HG02610 (cell line): ENCODE measurements around the gene ATP2B2.

ENCODE experiments used
- ATAC-seq: cut with Tn5 transposase; IDR thresholded peaks from one replicate; pipeline ENCODE4 v1.9.1; 2021; ENCODE audit warnings: mild to moderate bottlenecking, moderate library complexity; ENCODE audit not compliant: unreplicated experiment

Gene ATP2B2

DNA sequence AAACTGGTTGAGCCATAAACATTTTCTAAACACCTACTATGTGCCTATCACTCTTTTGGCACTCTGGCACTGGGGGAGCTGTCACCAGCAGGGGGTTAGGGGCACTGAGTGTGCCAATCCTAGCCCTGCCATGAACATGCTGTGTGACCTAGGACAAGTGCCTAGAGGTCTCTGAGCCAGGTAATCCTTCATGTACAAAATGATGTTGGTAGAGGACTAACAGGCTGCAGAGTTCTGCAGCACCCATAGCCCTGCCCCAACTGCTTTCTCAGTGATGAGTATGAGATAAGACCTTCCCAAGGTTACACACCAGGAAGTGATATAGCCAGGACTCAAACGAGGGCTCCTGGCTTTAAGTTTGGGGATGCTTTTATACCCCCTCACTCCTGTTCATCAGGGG, 99.6 kb downstream of the ATP2B2 start:
- no peak for ATAC-seq

DNA sequence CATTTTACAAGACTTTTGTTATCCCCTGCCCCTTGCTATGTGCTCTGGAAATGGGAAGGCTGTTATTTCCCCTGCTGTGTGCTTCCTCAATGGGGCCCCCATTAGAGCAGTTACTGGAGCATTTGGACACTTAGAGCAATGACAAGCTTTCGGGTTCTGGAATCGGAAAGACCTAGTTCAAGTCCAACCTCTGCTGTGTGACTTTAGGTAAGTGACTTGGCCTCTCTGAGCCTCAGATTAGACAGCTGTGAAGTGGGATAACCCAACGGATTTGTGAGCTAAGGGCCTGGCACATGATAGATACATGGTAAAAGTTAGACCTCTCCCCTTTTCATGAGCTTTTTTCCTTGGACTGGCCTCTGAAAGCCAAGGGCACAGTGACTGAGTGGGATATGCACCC, 100.5 kb downstream of the ATP2B2 start:
- no peak for ATAC-seq

DNA sequence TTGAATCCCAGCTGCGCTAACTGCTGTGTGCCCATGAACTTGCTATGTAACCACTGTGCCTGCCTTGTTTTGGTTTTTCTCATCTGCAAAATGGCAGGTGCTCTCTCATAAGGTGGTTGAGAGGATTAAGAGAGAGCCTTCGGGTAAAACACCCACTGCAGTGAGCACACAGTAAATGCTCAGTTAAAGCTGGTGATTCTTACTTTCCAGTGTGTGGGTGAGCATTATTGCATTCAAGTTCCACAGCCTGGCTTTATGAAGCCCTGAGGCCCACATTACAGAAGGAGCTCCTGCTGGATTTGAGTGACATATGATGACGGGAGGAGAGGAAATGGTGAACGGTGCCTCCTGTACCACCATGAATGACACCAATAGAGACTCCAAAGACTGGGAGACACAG, 101.0 kb downstream of the ATP2B2 start:
- ATAC-seq: no peak

DNA sequence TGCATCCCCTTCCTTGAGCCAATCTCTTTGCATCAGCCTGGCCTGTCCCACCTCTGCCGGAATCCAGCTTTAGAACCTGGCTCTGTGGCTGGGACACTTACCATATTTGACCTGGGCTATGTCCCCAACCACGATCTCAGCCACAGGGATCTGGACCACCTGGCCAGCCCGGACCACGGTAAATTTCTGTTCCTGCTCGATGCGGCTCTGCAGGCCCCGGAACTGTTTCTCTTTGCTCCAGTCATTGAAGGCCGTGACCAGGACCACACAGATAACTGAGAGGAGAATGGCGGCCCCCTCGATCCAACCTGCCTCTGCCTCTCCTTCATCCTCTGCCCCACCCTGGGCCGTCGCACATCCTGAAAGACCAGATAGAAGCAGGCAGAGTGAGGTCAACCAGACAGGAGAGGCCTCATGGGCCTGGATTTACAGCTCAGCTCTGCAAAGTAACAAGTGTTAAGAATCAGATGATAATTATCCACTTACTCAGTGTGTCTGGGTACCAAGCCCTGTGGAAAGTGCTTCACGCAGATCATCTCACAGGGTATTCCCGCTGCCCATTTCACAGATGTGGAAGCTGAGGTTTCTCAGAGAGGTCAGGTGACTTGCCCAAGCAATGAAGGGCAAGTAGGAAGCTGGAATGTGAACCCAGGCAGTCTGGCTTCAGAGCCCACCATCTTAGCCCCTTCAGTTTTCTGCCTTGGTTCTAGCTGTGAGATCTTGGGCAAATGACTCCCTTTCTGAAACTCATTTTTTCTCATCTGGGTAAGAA, 103.2 kb downstream of the ATP2B2 start:
- no peak for ATAC-seq

DNA sequence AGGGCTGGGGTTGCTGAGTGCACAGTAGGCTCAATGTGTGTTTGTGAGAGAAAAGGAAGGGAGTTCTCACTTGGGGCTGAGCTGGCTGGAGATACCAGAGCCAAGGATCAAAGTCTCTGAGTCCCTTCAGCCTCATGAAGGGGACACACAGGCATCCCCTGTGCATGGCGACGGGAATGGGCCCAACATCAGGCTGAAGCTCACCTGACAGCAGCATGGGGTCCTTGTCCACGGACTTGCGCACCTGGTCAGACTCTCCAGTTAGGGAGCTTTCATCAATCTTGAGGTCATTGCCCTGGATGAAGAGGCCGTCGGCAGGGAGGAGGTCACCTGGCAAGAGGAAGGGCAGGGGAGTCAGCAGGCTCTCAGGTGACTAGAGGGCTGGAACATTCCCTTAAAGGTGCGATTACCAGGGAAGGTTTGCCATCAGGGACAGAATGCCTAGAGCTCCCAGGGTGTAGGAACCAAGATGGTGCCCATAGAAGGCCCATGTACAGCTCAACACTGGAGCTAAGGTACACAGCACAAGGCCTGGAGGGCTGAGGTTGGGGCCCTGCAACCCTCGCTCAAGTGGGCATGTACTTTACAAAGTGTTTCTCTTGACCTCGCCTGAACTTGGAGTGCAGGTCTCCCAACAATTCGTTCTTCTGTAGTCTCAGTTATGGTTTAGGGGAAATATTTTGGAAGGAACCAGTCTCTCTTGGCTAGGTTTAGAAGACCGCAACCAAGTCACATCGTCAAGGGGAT, 104.5 kb downstream of the ATP2B2 start:
- ATAC-seq: no peak

DNA sequence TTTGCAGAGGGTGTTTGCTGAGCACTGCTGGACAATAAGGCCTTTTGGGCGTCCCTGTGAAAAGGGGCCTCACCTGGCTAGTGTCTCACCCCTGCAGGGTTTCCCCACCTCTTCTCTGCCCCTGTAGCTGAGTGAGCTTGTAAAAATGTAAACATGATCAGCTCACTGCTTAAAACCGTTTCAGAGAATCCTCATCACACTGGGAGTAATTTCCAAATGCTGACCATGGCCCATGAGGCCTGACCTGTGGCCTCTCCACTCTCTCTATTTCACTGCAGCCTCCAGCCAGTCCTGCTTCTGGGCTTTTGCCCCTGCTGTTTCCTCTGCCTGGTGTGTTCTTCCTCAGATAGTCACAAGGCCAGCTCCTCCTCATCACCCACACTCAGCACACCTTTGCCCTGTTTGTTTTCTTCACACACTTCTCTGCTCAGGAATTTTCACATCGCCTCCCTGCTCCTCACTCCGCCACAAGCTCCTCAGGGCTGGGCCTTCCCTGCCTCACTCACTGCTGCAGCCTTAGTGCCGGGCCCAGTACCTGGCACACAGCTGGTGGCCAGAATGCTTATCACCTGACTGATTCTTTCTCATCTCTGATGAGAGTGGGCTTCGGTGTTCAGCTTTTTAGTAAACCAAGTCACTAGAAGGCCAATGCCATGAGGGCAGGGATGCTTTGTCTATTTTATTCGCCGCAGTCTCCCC, 105.2 kb downstream of the ATP2B2 start:
- no peak for ATAC-seq

DNA sequence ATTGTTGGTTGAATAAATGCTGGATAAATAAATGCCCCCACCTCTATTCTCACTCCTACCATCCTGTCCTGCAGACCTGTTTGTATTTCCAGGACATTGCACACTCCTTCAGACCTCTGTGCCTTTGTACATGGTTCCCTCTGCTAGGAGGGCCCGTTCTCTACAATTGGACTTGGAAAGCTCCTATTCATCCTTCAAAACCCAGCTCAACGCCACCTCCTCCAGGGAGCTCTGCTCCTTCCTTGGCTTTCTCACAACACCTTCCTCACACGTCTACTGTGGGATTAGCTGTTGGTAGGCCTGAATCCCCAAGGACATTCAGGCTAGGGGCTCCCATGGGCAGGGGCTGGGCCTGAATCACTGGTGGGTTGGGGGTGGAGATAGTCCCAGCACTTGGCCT, 105.8 kb downstream of the ATP2B2 start:
- no peak for ATAC-seq

DNA sequence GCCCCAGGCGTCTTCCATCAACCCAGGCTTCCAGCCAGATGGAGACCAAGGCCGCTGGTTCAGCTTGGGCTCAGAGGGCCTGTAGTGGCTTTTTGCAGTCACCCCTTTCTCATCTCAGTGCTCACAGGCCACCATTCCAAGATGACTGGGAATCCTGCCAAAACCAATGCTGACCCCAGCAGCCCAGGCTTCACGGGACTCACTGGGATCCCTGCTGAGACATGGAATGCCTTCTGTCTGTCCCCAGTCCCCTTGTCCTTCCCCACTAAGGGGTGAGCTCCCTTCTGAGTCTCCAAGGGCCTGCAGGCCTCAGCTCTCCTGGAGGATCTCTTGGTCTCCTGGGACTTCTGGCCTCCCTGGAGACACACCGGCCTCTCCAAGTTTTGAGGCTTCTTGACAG, 107.0 kb downstream of the ATP2B2 start:
- ATAC-seq: no peak

DNA sequence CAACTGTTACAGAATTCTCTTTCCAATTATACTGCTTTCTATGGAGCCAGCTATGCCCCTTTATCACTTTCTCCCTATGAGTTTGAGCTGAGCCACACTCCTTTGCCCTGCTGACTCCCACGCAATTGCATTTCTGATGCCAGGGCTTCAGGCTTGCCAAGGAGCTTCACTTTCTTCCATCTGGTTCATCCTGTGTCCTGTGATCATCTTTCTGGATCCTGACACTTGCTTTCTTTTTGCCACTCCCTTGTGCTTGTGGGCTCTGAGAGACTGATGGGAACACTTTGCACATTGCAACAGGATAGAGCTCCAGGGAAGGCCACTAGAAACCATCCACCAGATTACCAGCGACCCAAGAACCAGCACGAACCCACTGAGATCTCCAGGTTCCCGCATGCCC, 107.5 kb downstream of the ATP2B2 start:
- no peak for ATAC-seq

DNA sequence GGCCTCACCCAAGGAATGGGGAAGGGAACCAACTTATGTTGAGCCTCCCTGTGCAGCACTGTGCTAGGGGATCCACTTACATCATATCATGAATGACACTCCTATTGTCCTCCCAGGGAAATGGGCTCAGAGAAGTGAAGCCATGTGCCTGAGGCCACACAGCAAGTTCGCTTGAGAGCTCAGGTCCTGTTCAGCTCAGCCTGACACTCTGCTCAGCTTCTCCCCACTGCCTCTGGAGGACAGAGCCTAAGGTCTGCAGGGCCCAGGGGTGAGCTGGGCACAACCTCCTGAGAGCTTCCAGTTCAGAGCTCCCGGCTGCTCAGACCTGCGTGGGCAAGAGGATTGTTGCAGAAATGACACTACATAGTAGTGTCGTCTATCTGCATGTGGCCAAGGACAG, 108.5 kb downstream of the ATP2B2 start:
- no peak for ATAC-seq

DNA sequence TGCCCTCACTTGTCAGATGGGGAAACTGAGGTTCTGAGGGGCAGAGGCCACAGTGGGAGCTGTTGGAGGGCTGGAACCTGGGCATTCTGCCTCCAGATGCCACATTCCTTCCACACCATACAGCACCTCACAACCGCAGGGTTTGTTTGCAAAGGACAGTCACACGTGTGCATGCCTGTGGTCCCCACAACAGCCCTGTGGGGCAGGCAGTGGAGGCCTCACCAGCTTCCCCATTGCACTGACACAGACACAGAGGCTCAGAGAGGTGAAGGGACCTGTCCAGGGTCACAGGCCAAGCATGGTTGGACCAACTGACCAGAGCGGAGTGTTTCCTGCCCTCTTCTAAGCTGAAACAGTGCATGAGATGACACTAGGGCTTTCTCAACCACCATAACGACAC, 109.3 kb downstream of the ATP2B2 start:
- ATAC-seq: no peak

DNA sequence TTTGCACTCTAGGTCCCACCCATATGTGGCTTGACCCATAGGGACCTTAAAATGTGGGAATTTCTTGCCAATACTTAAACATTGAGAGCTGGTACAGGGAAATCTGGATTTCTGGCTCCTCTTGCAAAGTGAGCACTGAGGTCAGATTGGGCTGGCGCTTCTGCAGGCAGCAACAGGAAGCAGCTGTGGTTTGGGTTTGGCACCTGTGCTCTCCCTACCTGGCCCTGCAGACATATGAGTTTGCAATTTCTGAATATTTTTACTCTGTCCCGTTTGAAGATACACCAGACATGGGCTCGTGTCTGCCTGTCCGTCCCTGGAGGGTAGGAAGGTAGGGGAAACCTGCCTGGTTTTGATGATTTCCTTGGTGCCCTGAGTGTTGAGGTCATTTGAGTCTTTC, 109.7 kb downstream of the ATP2B2 start:
- ATAC-seq: no peak

DNA sequence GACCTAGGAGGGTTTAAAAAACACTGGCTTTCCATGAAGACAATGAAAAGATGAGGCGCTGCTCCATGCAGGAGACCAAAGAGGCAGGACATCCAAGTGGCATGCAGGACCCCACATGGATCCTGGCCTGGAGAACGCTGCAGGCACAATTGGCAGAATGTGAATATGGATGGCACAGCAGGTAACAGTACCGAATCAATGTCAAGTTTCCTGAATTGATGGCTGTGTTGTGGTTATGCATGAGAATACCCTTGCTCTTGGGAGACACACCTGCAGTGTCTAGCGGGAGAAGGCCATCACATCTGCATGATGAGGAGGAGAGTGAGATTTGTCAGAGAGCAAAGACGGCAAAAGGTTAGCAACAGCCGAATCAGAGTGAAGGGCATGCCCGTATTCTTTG, 110.2 kb downstream of the ATP2B2 start:
- ATAC-seq: no peak

DNA sequence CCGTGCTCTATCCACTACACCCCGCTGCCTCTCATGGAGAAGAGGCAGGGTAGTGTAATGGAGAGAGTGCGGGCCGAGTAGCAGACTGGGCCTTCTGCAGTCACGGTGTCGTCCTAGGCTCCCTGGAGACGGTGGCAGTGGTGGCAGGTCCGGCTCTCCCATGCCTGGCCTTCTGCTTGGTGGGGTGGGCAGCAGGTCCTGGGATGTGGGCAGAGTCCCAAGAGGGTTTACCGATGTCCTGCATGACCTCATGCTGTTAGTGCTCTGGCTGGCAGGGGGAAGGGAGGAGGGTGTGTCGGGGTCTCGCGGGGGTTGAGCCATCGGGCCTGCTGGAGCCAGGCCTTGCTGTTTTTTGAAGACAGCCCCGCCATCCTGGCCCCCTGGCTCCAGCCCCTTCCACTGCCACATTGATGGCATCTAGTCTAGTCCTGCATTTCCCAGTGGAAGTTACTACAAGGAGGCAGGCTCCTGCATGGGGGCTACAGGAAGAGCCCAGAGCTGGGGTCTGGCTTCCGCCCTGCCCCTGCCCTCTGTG, 110.8 kb downstream of the ATP2B2 start:
- ATAC-seq: no peak

DNA sequence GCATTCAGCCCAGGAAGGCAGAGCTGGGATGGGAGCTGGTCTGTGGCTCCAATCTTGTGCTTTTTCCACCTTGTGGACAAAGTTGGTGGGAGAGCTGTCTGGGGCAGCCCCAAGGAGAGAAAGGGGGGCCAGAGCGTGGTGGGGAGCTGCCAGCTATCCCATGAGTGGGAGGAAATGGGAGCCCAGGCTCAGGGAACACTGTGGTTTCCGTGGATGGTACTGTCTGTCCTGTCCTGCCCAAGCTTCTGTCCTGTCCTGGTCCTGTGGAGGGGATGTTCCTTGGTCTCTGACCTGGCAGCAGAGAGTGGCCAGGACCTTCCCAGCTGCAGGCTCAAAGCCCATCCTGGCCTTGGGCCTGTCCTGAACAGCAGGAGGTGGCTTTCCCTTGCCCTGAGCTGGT, 111.9 kb downstream of the ATP2B2 start:
- ATAC-seq: no peak

DNA sequence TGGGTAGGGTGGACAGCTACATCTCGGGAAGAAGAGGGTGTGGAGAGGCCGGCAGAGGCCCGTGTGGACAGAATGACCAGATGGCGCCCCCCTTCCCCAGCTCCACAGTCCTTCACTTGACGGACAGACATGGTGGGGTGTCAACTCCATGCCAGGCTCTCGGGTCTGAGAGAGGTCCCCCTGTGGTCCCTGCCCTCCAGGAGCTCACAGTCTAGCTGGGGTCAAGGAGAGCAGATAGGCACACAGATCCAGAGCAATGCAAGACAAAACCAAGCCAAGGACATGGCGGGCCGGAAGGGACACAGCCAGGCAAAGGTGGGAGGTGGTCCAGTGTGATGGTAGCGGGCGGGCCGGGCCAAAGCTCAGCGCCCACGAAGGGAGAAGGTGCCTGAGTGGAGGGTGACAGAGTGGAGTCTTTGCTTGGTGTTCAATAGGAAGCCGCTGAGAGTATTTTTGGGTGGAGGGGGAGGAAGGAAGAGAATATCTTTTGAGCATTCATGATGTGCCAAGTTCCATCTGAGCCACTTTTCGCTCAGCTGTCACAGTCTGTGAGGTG, 112.4 kb downstream of the ATP2B2 start:
- ATAC-seq: no peak

DNA sequence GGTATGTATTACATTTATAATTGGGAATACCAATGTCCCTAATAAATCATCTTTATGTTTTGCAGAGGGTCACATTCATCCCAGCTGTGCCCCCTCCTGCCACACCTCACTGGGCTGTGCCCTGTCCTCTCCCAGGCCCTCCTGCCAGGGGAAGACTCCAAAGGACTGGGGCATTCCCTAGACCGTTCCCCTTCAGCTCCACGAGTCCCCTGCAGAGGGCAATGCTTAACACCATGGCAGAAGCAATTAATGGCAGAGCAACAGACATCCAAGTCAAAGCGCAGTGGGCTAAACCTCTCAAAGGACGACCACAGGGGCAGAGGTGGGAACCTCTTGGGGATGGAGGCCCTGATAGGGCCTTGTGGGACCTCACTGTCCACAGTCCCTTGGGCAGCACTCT, 113.1 kb downstream of the ATP2B2 start:
- ATAC-seq: no peak

DNA sequence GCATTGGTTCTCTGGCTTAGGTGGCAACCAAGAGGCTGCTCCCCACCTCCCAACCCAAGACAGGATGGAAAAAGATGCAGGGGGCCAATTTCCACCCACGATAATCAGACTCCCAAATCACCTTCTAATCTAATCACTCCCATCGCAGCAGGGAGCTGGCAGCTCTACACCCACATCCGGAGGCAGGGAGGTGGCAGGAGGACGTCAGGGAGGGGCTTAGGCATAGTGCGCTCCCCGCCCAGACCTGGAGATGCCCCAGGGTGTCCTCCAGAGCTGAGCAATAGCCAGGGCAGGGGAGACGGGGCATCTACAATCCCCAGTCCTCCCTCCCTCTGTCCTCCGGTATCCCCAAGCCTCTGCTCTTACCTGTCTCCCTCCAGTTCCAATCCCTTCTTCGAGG, 114.0 kb downstream of the ATP2B2 start:
- ATAC-seq: no peak

DNA sequence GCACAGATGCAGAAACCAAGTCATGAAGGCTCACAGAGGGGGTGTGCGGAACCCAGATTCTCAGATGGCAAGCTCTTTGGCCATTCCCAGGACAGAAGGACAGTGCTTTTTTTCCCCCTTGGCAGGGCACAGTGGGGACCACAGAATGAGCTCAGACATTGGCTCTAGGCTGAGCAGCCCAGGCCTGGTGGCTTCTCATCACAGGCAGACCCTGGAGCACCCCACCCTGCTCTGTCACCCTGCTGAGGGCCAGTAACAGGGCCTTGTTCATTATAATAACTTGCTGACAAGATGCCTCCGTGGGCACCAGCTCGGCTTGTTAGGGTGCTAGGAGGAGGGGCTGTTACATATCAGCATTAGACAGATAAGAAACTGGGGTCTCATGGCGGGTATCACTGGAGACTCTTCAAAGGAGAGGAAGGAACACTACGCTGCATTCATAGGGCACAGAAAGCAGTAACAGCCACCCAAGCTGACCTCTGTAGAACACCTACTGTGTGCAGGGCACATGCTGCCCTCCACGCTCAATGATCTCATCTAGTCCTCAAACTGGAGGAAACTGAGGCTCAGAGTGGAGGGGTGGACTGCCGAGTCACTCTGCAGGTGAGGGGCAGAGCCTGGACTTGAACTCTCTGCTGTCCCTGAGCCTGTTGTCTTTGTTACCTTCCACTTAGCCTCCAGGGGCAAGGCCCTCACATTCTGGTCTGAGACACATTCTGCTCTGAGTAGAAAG, 114.6 kb downstream of the ATP2B2 start:
- no peak for ATAC-seq

DNA sequence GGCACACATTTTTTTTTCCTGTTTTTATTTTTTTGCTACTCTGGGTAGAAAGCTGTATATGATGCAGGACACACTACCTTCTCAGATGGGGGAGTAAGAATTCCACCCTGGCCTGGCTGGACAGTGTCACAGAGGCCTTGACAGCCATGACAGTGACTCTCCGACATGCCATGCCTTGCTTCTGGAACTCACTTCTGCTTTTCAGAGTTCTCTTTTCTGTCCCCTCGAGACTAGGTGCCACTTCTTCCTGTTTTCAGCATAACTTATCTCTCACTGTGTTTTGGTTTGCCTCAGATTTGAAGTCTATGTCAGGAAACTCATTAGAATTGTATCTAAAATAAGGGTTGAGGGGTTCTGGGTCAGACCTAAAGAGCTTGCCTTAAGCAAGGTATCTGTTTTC, 115.4 kb downstream of the ATP2B2 start:
- ATAC-seq: peak; percentile 78

DNA sequence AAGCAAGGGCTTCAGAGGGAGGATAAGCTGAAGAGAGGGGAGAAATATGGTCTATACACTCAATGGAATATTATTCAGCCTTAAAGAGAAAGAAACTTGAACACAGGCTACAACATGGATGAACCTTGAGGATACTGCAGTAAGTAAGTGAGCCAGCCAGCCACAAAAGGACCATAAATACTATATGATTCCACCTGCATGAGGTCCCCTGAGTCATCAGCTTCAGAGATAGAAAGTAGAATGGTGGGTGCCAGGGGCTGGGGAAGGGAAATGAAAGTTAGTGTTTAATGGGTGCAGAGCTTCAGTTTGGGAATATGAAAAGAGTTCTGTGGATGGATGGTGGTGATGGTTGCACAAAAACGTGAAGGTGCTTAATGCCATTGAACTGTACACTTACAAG, 116.0 kb downstream of the ATP2B2 start:
- ATAC-seq: no peak
